GM12873 (cell line): ENCODE data around the gene RERE.

Source experiments
- CTCF ChIP-seq: IDR thresholded peaks from 2 replicates; pipeline ENCODE4 v1.5.1; 2012; ENCODE audit warnings: low read depth, mild to moderate bottlenecking, moderate library complexity, low read length, control low read depth; ENCODE audit not compliant: insufficient read depth; ENCODE audit errors: missing control alignments

The RERE gene

GRCh38 chr1:8662380-8663072, 154.9 kb downstream of the RERE start:
- no peak for TF ChIP-seq CTCF

- TF ChIP-seq CTCF: no peak
These were observed 156.0 kb downstream of the RERE start for GRCh38 chr1:8661185-8662110.

GRCh38 chr1:8660411-8660828, 157.0 kb downstream of the RERE start:
- TF ChIP-seq CTCF: no peak

- TF ChIP-seq CTCF: no peak
These were observed 157.8 kb downstream of the RERE start for GRCh38 chr1:8659593-8659992.

GRCh38 chr1:8653878-8654277, 163.6 kb downstream of the RERE start:
- no peak for TF ChIP-seq CTCF

GRCh38 chr1:8652467-8653046, 164.9 kb downstream of the RERE start:
- no peak for TF ChIP-seq CTCF

GRCh38 chr1:8651962-8652361, 165.5 kb downstream of the RERE start:
- TF ChIP-seq CTCF: no peak
